Prostate gland (tissue), 2 donors: ENCODE data around the gene PTK6. TPM values are rescaled to one million over a fixed set of nuclear protein-coding genes. Genes with fewer than 3 reads are reported as not detected.

Source experiments
- DNase-seq: peaks from one replicate; pipeline ENCODE4 v3.0.0-alpha.2; 2019; ENCODE audit warnings: low spot score
- H3K27ac ChIP-seq, 2 donors: fragments of 200-600 bp; sonication (generic); 2 replicates each; pipeline ENCODE4 v1.5.1; 2017 to 2019
- H3K27me3 ChIP-seq: fragments of 200-600 bp; sonication (generic); replicated peaks from 2 replicates; pipeline ENCODE4 v1.5.1; 2019; ENCODE audit not compliant: insufficient read depth
- H3K36me3 ChIP-seq, 2 donors: fragments of 200-600 bp; sonication (generic); 1 replicate in 1 of 2; 2 replicates in 1 of 2; pipeline versions ENCODE4 v1.5.1 to v1.8.1; 2017 to 2019
- H3K4me1 ChIP-seq: fragments of 200-600 bp; sonication (generic); replicated peaks from 2 replicates; pipeline ENCODE4 v1.5.1; 2019
- H3K4me3 ChIP-seq, 2 donors: fragments of 200-600 bp; sonication (generic); 2 replicates each; pipeline ENCODE4 v1.5.1; 2017 to 2019
- H3K9me3 ChIP-seq: fragments of 200-600 bp; sonication (generic); 2 replicates; pipeline ENCODE4 v1.5.1; 2017
- POLR2A ChIP-seq: fragments of 450-650 bp; IDR thresholded peaks from one replicate; pipeline ENCODE4 v1.6.1; 2016; ENCODE audit warnings: antibody characterized with exemption, mild to moderate bottlenecking
- POLR2AphosphoS5 ChIP-seq: sonication (generic); formaldehyde crosslinking; IDR thresholded peaks from one replicate; pipeline ENCODE4 v1.6.1; 2017; ENCODE audit warnings: antibody characterized with exemption
- WGBS: methylation state at CpG from one replicate; pipeline ENCODE4 v1.1.5; 2018; 5-methylcytosine and 5-hydroxymethylcytosine counted together
- intact Hi-C: fragments of 100-400 bp; cut with DNase I; formaldehyde crosslinking; loops from one replicate; pipeline ENCODE4 v1.14.2; 2022
- total RNA-seq, 2 donors: library from RNA; depleted of rRNA; stranded (reverse); fragments of >200 nt; gene quantifications; one replicate each; pipeline ENCODE4 v1.1.0, GENCODE V29; 2016
- TF ChIP-seq, protein P1 (sequence below), 4 experiments: fragments of 200-600 bp in 2 of 4; fragments of 450-650 bp in 2 of 4; sonication (generic) in 2 of 4; IDR thresholded peaks; 1 replicate in 3 of 4; 2 replicates in 1 of 4; pipeline ENCODE4 v1.5.1; 2016 to 2019; ENCODE audit warnings: antibody characterized with exemption in 4 of 4, mild to moderate bottlenecking in 2 of 4, moderate library complexity in 2 of 4

PTK6 gene
- total RNA-seq, 2 donors from 2014 or later = 0.77 to 1.1 TPM

DNA sequence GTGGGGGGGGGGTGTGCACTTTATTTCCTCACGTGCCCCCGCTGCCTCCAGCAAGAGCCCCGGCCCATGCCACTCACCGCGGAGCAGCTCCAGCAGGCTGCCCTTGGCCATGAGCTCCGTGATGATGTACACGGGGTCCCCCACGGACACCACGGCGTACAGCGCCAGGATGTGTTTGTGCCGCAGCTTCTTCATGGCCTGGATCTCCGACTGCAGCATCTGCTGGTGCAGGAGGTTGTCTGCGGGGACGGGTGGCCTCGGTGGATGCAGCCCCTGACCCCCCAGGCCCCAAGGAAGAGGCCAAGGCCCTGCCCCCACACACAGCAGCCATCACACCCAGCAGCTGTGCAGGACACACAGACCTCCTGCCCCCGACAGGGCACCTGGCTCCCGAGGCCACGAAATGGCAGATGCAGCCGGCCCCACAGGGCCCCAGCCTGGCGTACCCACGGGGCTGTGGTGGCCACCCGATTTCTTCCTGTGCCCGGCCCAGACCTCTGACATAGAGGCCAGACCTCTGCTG, 4.7 kb downstream of the PTK6 start:
- Histone ChIP-seq H3K27ac (no peak overlapping the region), H3K4me3 (no peak overlapping the region), H3K27me3 (no peaks in the 10 kb centered on the region), H3K4me1 (peaks cover 5% of the 10 kb centered on the region), H3K36me3 (no peaks in the 10 kb centered on the region), H3K9me3 (no peaks in the 10 kb centered on the region)
- TF ChIP-seq POLR2AphosphoS5 (no peak), POLR2A (no peak)
- TF ChIP-seq, protein P1, sequence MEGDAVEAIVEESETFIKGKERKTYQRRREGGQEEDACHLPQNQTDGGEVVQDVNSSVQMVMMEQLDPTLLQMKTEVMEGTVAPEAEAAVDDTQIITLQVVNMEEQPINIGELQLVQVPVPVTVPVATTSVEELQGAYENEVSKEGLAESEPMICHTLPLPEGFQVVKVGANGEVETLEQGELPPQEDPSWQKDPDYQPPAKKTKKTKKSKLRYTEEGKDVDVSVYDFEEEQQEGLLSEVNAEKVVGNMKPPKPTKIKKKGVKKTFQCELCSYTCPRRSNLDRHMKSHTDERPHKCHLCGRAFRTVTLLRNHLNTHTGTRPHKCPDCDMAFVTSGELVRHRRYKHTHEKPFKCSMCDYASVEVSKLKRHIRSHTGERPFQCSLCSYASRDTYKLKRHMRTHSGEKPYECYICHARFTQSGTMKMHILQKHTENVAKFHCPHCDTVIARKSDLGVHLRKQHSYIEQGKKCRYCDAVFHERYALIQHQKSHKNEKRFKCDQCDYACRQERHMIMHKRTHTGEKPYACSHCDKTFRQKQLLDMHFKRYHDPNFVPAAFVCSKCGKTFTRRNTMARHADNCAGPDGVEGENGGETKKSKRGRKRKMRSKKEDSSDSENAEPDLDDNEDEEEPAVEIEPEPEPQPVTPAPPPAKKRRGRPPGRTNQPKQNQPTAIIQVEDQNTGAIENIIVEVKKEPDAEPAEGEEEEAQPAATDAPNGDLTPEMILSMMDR (IDR thresholded peaks at IDR 0.05) = no peak
- no peak for DNase-seq
- intact Hi-C loops = loop anchor here (10.0 kb wide), 1 partner anchor 332 kb away; the partner anchor contains the start of genes ABHD16B and TPD52L2
- 75% methylated on average over 23 of the region's 24 CpGs for WGBS

DNA sequence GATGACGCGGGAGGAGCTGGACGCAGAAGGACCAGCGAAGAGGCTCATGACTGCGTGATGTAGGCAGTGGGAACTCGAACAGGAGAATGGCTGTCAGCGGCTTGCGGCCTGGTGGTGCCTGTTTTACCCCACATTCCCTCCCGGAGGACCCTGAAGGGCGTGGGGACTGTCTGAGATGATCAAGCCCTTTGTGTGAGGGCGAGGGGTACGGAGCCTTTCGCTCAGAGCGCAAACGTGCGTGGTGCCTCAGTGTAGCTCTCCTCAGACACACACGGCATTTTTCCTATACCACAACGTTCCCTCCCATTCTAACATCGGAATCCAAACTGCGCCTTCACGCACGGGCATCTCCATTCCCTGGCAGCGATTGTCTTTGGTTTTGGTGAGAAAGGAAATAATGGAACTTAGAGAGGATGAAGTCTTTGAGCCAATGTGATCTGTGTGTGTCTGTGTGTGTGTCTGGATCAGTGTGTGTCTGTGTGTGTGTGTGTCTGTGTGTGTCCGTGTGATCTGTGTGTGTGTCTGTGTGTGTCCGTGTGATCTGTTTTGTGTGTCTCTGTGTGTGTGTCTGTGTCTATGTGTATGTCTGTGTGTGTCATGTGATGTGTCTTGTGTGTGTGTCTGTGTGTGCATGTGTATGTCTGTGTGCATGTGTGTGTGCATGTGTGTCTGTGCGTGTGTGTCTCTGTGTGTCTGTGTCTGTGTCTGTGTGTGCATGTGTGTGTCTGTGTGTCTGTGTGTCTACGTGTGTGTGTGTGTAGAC, 5.3 kb downstream of the PTK6 start:
- Histone ChIP-seq H3K9me3 (no peaks in the 10 kb centered on the region), H3K27ac (no peak overlapping the region), H3K4me1 (peaks cover 5% of the 10 kb centered on the region), H3K36me3 (no peaks in the 10 kb centered on the region), H3K27me3 (no peaks in the 10 kb centered on the region), H3K4me3 (no peak overlapping the region)
- no peak for TF ChIP-seq POLR2AphosphoS5
- TF ChIP-seq, protein P1 (IDR thresholded peaks at IDR 0.05) = no peak
- TF ChIP-seq POLR2A = no peak
- intact Hi-C loops = loop anchor here (10.0 kb wide), 1 partner anchor 333 kb away; the partner anchor contains the start of genes ABHD16B and TPD52L2
- DNase-seq = no peak
- 81% methylated on average over 27 of the region's 27 CpGs for WGBS

DNA sequence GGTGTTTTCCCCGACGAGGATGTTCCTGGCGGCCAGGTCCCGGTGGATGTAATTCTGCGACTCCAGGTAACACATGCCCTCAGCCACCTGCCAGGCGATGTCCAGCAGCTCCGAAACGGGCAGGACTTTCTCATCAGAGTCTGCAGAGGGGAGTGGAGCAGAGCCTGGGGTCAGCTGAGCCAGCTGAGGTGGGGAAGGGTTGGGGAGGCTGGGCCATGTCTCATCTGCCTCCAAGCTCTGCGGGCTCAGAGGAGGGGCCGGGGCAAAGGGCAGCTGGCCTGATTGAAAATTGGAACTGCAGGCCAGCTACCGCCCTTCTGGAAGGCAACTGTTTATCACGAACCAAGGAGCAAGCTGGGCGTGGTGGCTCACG, 6.4 kb downstream of the PTK6 start:
- intact Hi-C loops = loop anchor here (10.0 kb wide), 1 partner anchor 334 kb away; the partner anchor contains the start of genes ABHD16B and TPD52L2
- 75% methylated on average over 14 of the region's 14 CpGs for WGBS
- no peaks in the 10 kb centered on the region for H3K36me3 ChIP-seq
- no peaks in the 10 kb centered on the region for H3K9me3 ChIP-seq
- no peak overlapping the region for H3K4me3 ChIP-seq
- H3K4me1 ChIP-seq = no peaks in the 10 kb centered on the region
- DNase-seq = no peak
- H3K27ac ChIP-seq = no peak overlapping the region
- TF ChIP-seq POLR2AphosphoS5 (no peak), POLR2A (no peak)
- TF ChIP-seq, protein P1 (IDR thresholded peaks at IDR 0.05) = no peak
- no peaks in the 10 kb centered on the region for H3K27me3 ChIP-seq

DNA sequence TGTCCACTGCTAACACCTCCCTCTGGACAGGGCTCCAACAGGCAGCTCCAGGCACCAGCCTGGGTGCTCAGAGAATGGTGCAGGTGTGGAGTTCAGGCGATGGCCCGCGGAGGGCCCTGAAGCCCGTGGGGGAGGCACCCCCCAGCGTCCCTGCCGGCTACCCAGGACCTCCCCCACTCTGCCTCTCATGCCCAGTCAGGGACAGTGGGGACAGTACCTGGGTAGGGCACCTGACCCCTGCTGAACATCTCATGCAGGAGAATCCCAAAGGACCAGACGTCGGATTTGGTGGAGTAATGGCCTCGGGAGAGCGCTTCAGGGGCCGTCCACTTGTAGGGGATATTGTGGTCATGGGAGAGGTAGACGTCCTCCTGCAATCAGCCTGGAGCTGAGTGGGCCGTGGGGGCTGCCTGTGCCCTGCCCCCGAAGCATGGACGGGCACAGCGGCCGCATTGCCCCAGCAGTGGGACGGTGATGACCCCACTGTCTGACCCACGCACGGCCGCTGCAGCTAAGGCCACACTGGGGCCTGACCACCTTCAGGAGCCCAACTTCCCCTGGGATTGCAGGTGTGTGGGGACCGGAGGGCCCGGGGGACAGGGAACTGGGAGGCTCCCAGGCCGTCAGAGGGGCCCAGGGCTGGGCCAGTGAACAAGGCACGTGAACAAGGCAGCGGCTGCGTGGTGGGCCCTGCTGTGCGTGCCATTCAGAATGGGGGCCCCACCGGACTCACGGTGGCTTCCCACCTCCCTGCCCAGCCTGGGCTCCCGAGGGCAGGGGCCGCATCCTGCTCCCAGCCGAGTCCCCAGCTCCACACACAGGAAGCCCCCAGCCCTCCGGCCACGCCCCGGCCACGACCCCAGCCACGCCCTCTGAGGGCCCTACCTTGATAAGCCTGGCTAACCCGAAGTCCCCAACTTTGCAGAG, 7.1 kb downstream of the PTK6 start:
- DNase-seq = no peak
- no peaks in the 10 kb centered on the region for H3K36me3 ChIP-seq

More for the DNA sequence above, 7.1 kb downstream of the PTK6 start:
- TF ChIP-seq POLR2A (no peak), POLR2AphosphoS5 (no peak)
- TF ChIP-seq, protein P1 (IDR thresholded peaks at IDR 0.05) = no peak
- Histone ChIP-seq H3K4me1 (no peaks in the 10 kb centered on the region), H3K4me3 (no peak overlapping the region), H3K9me3 (no peaks in the 10 kb centered on the region), H3K27ac (no peak overlapping the region), H3K27me3 (no peaks in the 10 kb centered on the region)
- intact Hi-C loops = loop anchor here (10.0 kb wide), 1 partner anchor 335 kb away; the partner anchor contains the start of genes ABHD16B and TPD52L2
- WGBS = 75% methylated on average over 29 of the region's 39 CpGs
